HepG2 (cell line): ENCODE results near the gene KIAA1958. TPM values are rescaled to one million over a fixed set of nuclear protein-coding genes. Genes with fewer than 3 reads are reported as not detected.

Experiments used
- ATAC-seq: fragments of 200-7000 bp; cut with Tn5 transposase; 3 replicates; pipeline ENCODE4 v1.9.1; 2020; ENCODE audit warnings: mild to moderate bottlenecking, moderate library complexity
- BruUV-seq: library from RNA; stranded (reverse); fragments of 400-500 nt; replicated peaks from 2 replicates; lab custom pipeline; 2021; lab: Mats Ljungman, UMichigan
- CTCF ChIA-PET: fragments of 300-600 bp; formaldehyde crosslinking; extraction: SDS; loops from one replicate; lab custom pipeline; 2021; ENCODE audit warnings: low total read pairs, inconsistent platforms, low intra/inter-chr PET ratio; lab: Yijun Ruan, JAX
- POLR2A ChIA-PET: fragments of 350-600 bp; sonication (Branson Sonifier 250); formaldehyde crosslinking; loops from one replicate; lab custom pipeline; 2020; ENCODE audit warnings: antibody characterized with exemption, inconsistent platforms; lab: Yijun Ruan, JAX
- DNase-seq: peaks from one replicate; pipeline ENCODE4 v3.0.0-alpha.2; 2015; ENCODE audit warnings: low spot score
- FAIRE-seq: peaks from 3 replicates; lab custom pipeline; 2011; peaks lifted over from hg19 to GRCh38; lab: Jason Lieb, UNC
- H2AFZ ChIP-seq: one replicate; pipeline ENCODE4 v1.6.1; 2011; ENCODE audit warnings: low read length, inconsistent platforms
- H3K27ac ChIP-seq: fragments of 300-600 bp; 3 replicates; pipeline ENCODE4 v1.8.0; 2011; ENCODE audit warnings: mixed run types, mild to moderate bottlenecking, mixed read lengths, low read length, inconsistent platforms; ENCODE audit not compliant: insufficient read depth; ENCODE audit errors: extremely low read length
- H3K27me3 ChIP-seq, 2 experiments: fragments of 200-600 bp in 1 of 2; 2 replicates in 1 of 2; 3 replicates in 1 of 2; pipeline versions ENCODE4 v1.6.0 to v1.8.0; 2011; ENCODE audit warnings: low read length in 2 of 2, mild to moderate bottlenecking in 2 of 2, moderate library complexity in 2 of 2, inconsistent platforms in 1 of 2; ENCODE audit not compliant: insufficient read depth in 2 of 2, control insufficient read depth in 1 of 2
- H3K36me3 ChIP-seq, 2 experiments: fragments of 200-600 bp in 1 of 2; replicated peaks in 1 of 2; 2 replicates in 1 of 2; 3 replicates in 1 of 2; pipeline versions ENCODE4 v1.5.1 to v1.8.0; 2011; ENCODE audit warnings: low read length in 2 of 2, inconsistent platforms in 1 of 2; ENCODE audit not compliant: insufficient read depth in 2 of 2, control insufficient read depth in 1 of 2
- H3K4me1 ChIP-seq: 2 replicates; pipeline ENCODE4 v1.5.1; 2012; ENCODE audit warnings: low read length, inconsistent platforms; ENCODE audit not compliant: insufficient read depth
- H3K4me2 ChIP-seq: 2 replicates; pipeline ENCODE4 v1.6.0; 2011; ENCODE audit warnings: low read depth, low read length, inconsistent platforms
- H3K4me3 ChIP-seq, 3 experiments: fragments of 200-600 bp in 1 of 3; sonication (generic), shearing (Covaris generic) in 1 of 3; replicated peaks in 1 of 3; 2 replicates each; pipeline ENCODE4 v1.5.1; 2011 to 2016; ENCODE audit warnings: low read length in 3 of 3, inconsistent platforms in 2 of 3, low read depth in 2 of 3, mild to moderate bottlenecking in 2 of 3, control low read depth in 1 of 3, mixed read lengths in 1 of 3; ENCODE audit not compliant: insufficient read depth in 1 of 3
- H3K79me2 ChIP-seq: one replicate; pipeline ENCODE4 v1.6.1; 2011; ENCODE audit warnings: low read length, inconsistent platforms; ENCODE audit not compliant: insufficient read depth
- H3K9ac ChIP-seq: 2 replicates; pipeline ENCODE4 v1.6.0; 2011; ENCODE audit warnings: mild to moderate bottlenecking, low read depth, low read length, inconsistent platforms; ENCODE audit not compliant: insufficient read depth
- H3K9me3 ChIP-seq: 2 replicates; pipeline ENCODE4 v1.5.1; 2012; ENCODE audit warnings: mild to moderate bottlenecking, low read length
- H4K20me1 ChIP-seq: 2 replicates; pipeline ENCODE4 v1.6.0; 2011; ENCODE audit warnings: inconsistent platforms, mild to moderate bottlenecking, low read length, moderate library complexity; ENCODE audit not compliant: insufficient read depth
- CEBPG ChIP-seq: IDR thresholded peaks from 2 replicates; pipeline ENCODE4 v1.6.1; 2016
- XBP1 ChIP-seq: sonication (generic); formaldehyde crosslinking; IDR thresholded peaks from 2 replicates; pipeline ENCODE4 v1.5.0; 2020; ENCODE audit warnings: missing genetic modification reagents
- ZNF121 ChIP-seq: sonication (generic); formaldehyde crosslinking; IDR thresholded peaks from 2 replicates; pipeline ENCODE4 v1.5.0; 2020; ENCODE audit warnings: mild to moderate bottlenecking, missing genetic modification reagents
- ZNF160 ChIP-seq: sonication (generic); formaldehyde crosslinking; IDR thresholded peaks from 2 replicates; pipeline ENCODE4 v1.8.0; 2022; ENCODE audit warnings: mild to moderate bottlenecking, inconsistent platforms, missing genetic modification reagents
- ZNF432 ChIP-seq: sonication (generic); formaldehyde crosslinking; IDR thresholded peaks from 2 replicates; pipeline ENCODE4 v1.5.0; 2020; ENCODE audit warnings: missing genetic modification reagents, mild to moderate bottlenecking, borderline replicate concordance
- WGBS: methylation state at CpG from one replicate; pipeline ENCODE4 v1.1.6; 2017; ENCODE audit warnings: low lambda C conversion rate; 5-methylcytosine and 5-hydroxymethylcytosine counted together
- in situ Hi-C: cut with HindIII; loops from 2 replicates; pipeline ENCODE4 v1.10.0; 2017; ENCODE audit warnings: low pct_unique_long_range_greater_than_20kb; ENCODE audit not compliant: extremely low pct_ligation_motif_present
- intact Hi-C: fragments of 100-400 bp; cut with micrococcal nuclease; formaldehyde crosslinking; loops from one replicate; pipeline ENCODE4 v1.10.0; 2022; ENCODE audit not compliant: unreplicated experiment
- polyA plus RNA-seq, 8 experiments: library from polyadenylated mRNA; depleted of rRNA in 3 of 8; stranded (reverse) in 7 of 8; unstranded in 1 of 8; fragments of >200 nt; fragmentation: Illumina TruSeq in 4 of 8; extraction: Trizol in 4 of 8; gene quantifications; 2 replicates each; pipeline versions ENCODE4 v1.2.1 to v1.2.3, GENCODE V29; 2011 to 2016; ENCODE audit warnings: low read depth in 4 of 8, missing spikeins in 1 of 8, mixed read lengths in 1 of 8; ENCODE audit not compliant: insufficient read depth in 1 of 8
- total RNA-seq, 5 experiments: library from RNA; depleted of rRNA; stranded (reverse); fragments of >200 nt; fragmentation: Illumina TruSeq; extraction: Trizol; gene quantifications; 2 replicates each; pipeline ENCODE4 v1.2.3, GENCODE V29; 2016; ENCODE audit warnings: low read depth in 1 of 5

KIAA1958 gene
- total and polyA plus RNA-seq, 2 of the 13 experiments (the other 11 are each of a cell fraction or from before 2014, with no cell fraction given), result 8.5 to 10.3 TPM

GRCh38 chr9:112624711-112625707 lies 138.4 kb downstream of the KIAA1958 start:
- peak; percentile 39; the same call in 1 of the 2 replicates for TF ChIP-seq ZNF121
- TF ChIP-seq XBP1 (CRISPR knock-in tag), result no peak
- no peak overlapping the region for H3K27ac ChIP-seq
- H4K20me1 ChIP-seq, result no peaks in the 10 kb centered on the region
- H3K79me2 ChIP-seq, result no peaks in the 10 kb centered on the region
- no peak overlapping the region for H2AFZ ChIP-seq
- DNase-seq (no peak), ATAC-seq (no peak), FAIRE-seq (no peak)
- H3K36me3 ChIP-seq, result peaks cover 0 to 8% of the 10 kb centered on the region in 2 experiments; a peak in 2 of 5 replicates
- no peak overlapping the region for H3K4me2 ChIP-seq
- no peak overlapping the region for H3K4me3 ChIP-seq
- no TSS peak for BruUV-seq
- no peak overlapping the region for H3K9ac ChIP-seq
- intact Hi-C loops, result no loop called here
- H3K4me1 ChIP-seq, result peaks cover 5% of the 10 kb centered on the region; the same call in 1 of the 2 replicates
- ChIA-PET CTCF (no interaction called here), POLR2A (interaction anchor here (1.3 kb wide), 1 partner anchor 54 kb away, joined by 3 read pairs; no protein-coding TSS in a partner anchor)
- WGBS, result 97% methylated on average over 7 of the region's 7 CpGs
- in situ Hi-C loops, result no loop called here
- H3K9me3 ChIP-seq, result no peaks in the 10 kb centered on the region
- no peaks in the 10 kb centered on the region for H3K27me3 ChIP-seq

- intact Hi-C loops, result no loop called here
- no peak overlapping the region for H3K27ac ChIP-seq
- no peaks in the 10 kb centered on the region for H3K9me3 ChIP-seq
- DNase-seq, result no peak
- no peak overlapping the region for H3K4me3 ChIP-seq
- no peak overlapping the region for H3K4me2 ChIP-seq
- H3K27me3 ChIP-seq, result no peaks in the 10 kb centered on the region
- H4K20me1 ChIP-seq, result no peaks in the 10 kb centered on the region
- TF ChIP-seq ZNF432 (CRISPR knock-in tag) (no peak), CEBPG (CRISPR knock-in tag) (no peak), ZNF160 (no peak)
- TF ChIP-seq, all 625 proteins: peak for 0
- ChIA-PET CTCF (no interaction called here), POLR2A (no interaction called here)
- 89% methylated on average over 5 of the region's 6 CpGs for WGBS
- H3K79me2 ChIP-seq, result no peaks in the 10 kb centered on the region
- no peak overlapping the region for H2AFZ ChIP-seq
- ATAC-seq (no peak), FAIRE-seq (no peak)
- no peaks in the 10 kb centered on the region for H3K4me1 ChIP-seq
- H3K36me3 ChIP-seq, result no peaks in the 10 kb centered on the region; a peak in 1 of 5 replicates
- in situ Hi-C loops, result no loop called here
- no TSS peak for BruUV-seq
- H3K9ac ChIP-seq, result no peak overlapping the region
Measured at GRCh38 chr9:112629671-112630485, 143.3 kb downstream of the KIAA1958 start.
